ENCODE measurements around the gene TRPM5.

GRCh38 chr11:2421996-2422395 is 22.3 kb downstream of the TRPM5 start:
- TF ChIP-seq NANOG (IDR thresholded peaks at IDR 0.05; ENCODE audit: borderline replicate concordance) (no peak), CTCF (conservative IDR thresholded peaks at IDR 0.05; ENCODE audit: low read depth in 2 of 2) (no peak), REST (IDR thresholded peaks at IDR 0.05; ENCODE audit: unreplicated experiment) (no peak), EZH2phosphoT487 (IDR thresholded peaks at IDR 0.05; ENCODE audit: unreplicated experiment) (no peak), POLR2AphosphoS5 (IDR thresholded peaks at IDR 0.05; ENCODE audit: low read depth) (no peak), EZH2 (IDR thresholded peaks at IDR 0.05; ENCODE audit: low read depth, unreplicated experiment) (no peak), ZNF114 (CRISPR knock-in tag; IDR thresholded peaks at IDR 0.05) (no peak), ETS1 (IDR thresholded peaks at IDR 0.05) (no peak), JUNB (IDR thresholded peaks at IDR 0.05; ENCODE audit: unreplicated experiment) (no peak), CREB1 (CRISPR knock-in tag; IDR thresholded peaks at IDR 0.05; ENCODE audit: low read depth) (no peak), ZNF462 (CRISPR knock-in tag; IDR thresholded peaks at IDR 0.05) (no peak), STAT1 (IDR thresholded peaks at IDR 0.05; ENCODE audit: unreplicated experiment) (no peak), ZNF331 (CRISPR knock-in tag; IDR thresholded peaks at IDR 0.05; ENCODE audit: low read depth) (no peak)

Data from GM23338 (cell line).